ENCODE results near the gene SECTM1. TPM values are rescaled to one million over a fixed set of nuclear protein-coding genes. Genes with fewer than 3 reads are reported as not detected.

The SECTM1 gene
- total and polyA plus RNA-seq, 9 of the 15 experiments (the other 6 are each of a cell fraction or from before 2014, with no cell fraction given): 0.11 to 0.46 (median 0.18) TPM; not detected in 6

DNA sequence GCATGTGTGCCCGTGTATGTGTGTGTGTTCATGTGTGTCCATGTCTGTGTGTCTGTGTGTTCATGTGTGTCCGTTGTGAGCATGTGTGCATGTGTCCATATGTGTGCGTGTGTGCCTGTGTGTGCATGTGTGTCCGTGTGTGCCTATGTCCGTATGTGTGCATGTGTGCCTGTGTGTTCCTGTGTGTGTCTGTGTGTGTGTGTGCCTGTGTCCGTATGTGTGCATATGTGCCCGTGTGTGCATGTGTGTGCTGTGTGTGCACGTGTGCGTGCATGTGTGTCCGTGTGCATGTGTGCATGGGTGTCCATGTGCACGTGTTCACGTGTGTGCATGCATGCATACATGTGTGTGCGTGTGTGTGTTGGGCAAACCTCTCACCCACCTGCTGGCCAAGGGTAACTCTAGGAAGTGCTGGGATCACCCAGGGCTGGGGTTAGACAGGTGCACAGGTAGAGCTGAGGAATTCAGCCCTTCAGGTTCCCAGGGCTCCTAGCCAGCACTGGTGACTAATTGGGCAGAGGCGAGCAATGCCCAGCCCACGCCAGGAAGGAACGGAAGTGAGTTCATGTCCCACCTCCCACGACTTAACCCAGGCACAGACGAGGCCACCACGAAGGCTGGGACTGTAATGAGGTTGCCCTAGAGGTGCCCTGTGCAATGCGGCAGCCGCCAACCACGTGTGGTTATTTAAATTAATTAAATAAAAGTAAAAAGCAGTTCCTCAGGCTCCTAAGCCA, 51.9 kb downstream of the SECTM1 start (continued):
- TF ChIP-seq SMAD1 (IDR thresholded peaks at IDR 0.05; ENCODE audit: low read depth, low read length, partially characterized antibody) (no peak), MYBL2 (IDR thresholded peaks at IDR 0.05; ENCODE audit: low read depth) (no peak), MYBL2 (CRISPR knock-in tag; IDR thresholded peaks at IDR 0.05; ENCODE audit: borderline replicate concordance) (no peak), ELF2 (CRISPR knock-in tag; IDR thresholded peaks at IDR 0.05) (no peak), TRIM24 (IDR thresholded peaks at IDR 0.05) (peak in 1 of 2 experiments; percentile 49; a peak in 1 of 4 replicates), ZBTB2 (IDR thresholded peaks at IDR 0.05) (no peak), JUNB (CRISPR knock-in tag; conservative IDR thresholded peaks at IDR 0.05) (no peak), RBBP5 (IDR thresholded peaks at IDR 0.05; ENCODE audit: borderline replicate concordance, insufficient read depth, low read length, poor library complexity, severe bottlenecking) (no peak), DPF2 (IDR thresholded peaks at IDR 0.05) (no peak), POLR3G (IDR thresholded peaks at IDR 0.05; ENCODE audit: extremely low read depth, insufficient read length, insufficient replicate concordance) (no peak), STAT5B (CRISPR knock-in tag; IDR thresholded peaks at IDR 0.05) (no peak), SRSF3 (IDR thresholded peaks at IDR 0.05; ENCODE audit: insufficient read depth, low read length) (no peak), ZNF57 (CRISPR knock-in tag; IDR thresholded peaks at IDR 0.05) (no peak), HDAC2 (IDR thresholded peaks at IDR 0.05) (no peak)
- TF ChIP-seq, protein P1, sequence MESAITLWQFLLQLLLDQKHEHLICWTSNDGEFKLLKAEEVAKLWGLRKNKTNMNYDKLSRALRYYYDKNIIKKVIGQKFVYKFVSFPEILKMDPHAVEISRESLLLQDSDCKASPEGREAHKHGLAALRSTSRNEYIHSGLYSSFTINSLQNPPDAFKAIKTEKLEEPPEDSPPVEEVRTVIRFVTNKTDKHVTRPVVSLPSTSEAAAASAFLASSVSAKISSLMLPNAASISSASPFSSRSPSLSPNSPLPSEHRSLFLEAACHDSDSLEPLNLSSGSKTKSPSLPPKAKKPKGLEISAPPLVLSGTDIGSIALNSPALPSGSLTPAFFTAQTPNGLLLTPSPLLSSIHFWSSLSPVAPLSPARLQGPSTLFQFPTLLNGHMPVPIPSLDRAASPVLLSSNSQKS (CRISPR knock-in tag; IDR thresholded peaks at IDR 0.05): no peak
- TF ChIP-seq, protein P2, sequence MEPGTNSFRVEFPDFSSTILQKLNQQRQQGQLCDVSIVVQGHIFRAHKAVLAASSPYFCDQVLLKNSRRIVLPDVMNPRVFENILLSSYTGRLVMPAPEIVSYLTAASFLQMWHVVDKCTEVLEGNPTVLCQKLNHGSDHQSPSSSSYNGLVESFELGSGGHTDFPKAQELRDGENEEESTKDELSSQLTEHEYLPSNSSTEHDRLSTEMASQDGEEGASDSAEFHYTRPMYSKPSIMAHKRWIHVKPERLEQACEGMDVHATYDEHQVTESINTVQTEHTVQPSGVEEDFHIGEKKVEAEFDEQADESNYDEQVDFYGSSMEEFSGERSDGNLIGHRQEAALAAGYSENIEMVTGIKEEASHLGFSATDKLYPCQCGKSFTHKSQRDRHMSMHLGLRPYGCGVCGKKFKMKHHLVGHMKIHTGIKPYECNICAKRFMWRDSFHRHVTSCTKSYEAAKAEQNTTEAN (CRISPR knock-in tag; IDR thresholded peaks at IDR 0.05): no peak
- TF ChIP-seq, protein P3, sequence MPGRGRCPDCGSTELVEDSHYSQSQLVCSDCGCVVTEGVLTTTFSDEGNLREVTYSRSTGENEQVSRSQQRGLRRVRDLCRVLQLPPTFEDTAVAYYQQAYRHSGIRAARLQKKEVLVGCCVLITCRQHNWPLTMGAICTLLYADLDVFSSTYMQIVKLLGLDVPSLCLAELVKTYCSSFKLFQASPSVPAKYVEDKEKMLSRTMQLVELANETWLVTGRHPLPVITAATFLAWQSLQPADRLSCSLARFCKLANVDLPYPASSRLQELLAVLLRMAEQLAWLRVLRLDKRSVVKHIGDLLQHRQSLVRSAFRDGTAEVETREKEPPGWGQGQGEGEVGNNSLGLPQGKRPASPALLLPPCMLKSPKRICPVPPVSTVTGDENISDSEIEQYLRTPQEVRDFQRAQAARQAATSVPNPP (IDR thresholded peaks at IDR 0.05; ENCODE audit: borderline replicate concordance, insufficient read depth, insufficient read length): no peak
- TF ChIP-seq, protein P4, sequence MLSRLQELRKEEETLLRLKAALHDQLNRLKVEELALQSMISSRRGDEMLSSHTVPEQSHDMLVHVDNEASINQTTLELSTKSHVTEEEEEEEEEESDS (CRISPR knock-in tag; IDR thresholded peaks at IDR 0.05): no peak
